Liver (tissue), 3 donors: Measurements from ENCODE around the gene STUM.

Source experiments
- CTCF ChIP-seq: fragments of 150-350 bp; IDR thresholded peaks from 2 replicates; pipeline ENCODE4 v1.5.1; 2017; ENCODE audit warnings: improper control_type of control experiment, low read depth, low read length; ENCODE audit not compliant: missing input control
- EGR1 ChIP-seq, 2 donors: IDR thresholded peaks; 2 replicates each; pipeline ENCODE4 v1.6.1; 2016 to 2018; ENCODE audit warnings: antibody characterized with exemption in 2 of 2, low read depth in 2 of 2
- FOXA1 ChIP-seq: IDR thresholded peaks from 2 replicates; pipeline ENCODE4 v1.6.1; 2016; ENCODE audit warnings: antibody characterized with exemption
- FOXA2 ChIP-seq: IDR thresholded peaks from 2 replicates; pipeline ENCODE4 v1.6.1; 2016; ENCODE audit warnings: antibody characterized with exemption
- GABPA ChIP-seq, 2 donors: IDR thresholded peaks in 1 of 2; conservative IDR thresholded peaks in 1 of 2; 2 replicates each; pipeline ENCODE4 v1.6.1; 2016; ENCODE audit warnings: antibody characterized with exemption in 2 of 2, mild to moderate bottlenecking in 1 of 2, moderate library complexity in 1 of 2
- HNF4G ChIP-seq: IDR thresholded peaks from 2 replicates; pipeline ENCODE4 v1.6.1; 2016; ENCODE audit warnings: antibody characterized with exemption
- RAD21 ChIP-seq, 2 donors: IDR thresholded peaks; 2 replicates each; pipeline ENCODE4 v1.6.1; 2016; ENCODE audit warnings: antibody characterized with exemption in 2 of 2, mild to moderate bottlenecking in 2 of 2
- REST ChIP-seq: IDR thresholded peaks from 2 replicates; pipeline ENCODE4 v1.6.1; 2016; ENCODE audit warnings: antibody characterized with exemption, mild to moderate bottlenecking
- SP1 ChIP-seq: IDR thresholded peaks from 2 replicates; pipeline ENCODE4 v1.6.1; 2018; ENCODE audit warnings: antibody characterized with exemption, mild to moderate bottlenecking
- TAF1 ChIP-seq: conservative IDR thresholded peaks from 2 replicates; pipeline ENCODE4 v1.6.1; 2016; ENCODE audit warnings: antibody characterized with exemption, mild to moderate bottlenecking
- TF ChIP-seq, protein P1 (sequence below): IDR thresholded peaks from 2 replicates; pipeline ENCODE4 v1.6.1; 2016; ENCODE audit warnings: antibody characterized with exemption
- TF ChIP-seq, protein P2 (sequence below): IDR thresholded peaks from 2 replicates; pipeline ENCODE4 v1.6.1; 2016; ENCODE audit warnings: antibody characterized with exemption
- donor health status: healthy.
- donor health status: healthy.

DNA sequence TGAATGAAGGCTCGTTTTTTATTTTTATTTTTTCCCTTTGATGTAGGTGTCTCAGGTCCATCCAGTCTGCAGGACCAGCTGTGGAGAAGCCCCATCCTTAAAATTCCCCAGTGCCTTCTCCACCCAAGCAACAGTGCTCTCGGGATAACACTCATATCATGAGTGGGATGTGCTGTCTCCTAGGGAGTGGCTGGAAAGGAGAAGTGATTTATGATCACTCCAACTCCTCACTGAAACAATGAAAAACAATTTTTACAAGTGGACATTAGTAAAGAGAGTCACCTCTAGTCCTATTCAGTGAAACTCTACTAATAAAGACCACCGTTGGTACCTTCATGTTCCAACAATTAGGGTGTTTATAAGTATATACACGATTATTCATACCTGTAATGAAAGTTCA lies 3.5 kb downstream of the STUM start:
- no peak for TF ChIP-seq CTCF
- no peak for TF ChIP-seq EGR1 (IDR thresholded peaks at IDR 0.05; ENCODE audit: low read depth in 2 of 2)
- no peak for TF ChIP-seq SP1
- no peak for TF ChIP-seq TAF1
- no peak for TF ChIP-seq GABPA (IDR thresholded peaks at IDR 0.05 in 1 of 2, conservative IDR thresholded peaks at IDR 0.05 in 1 of 2)
- no peak for TF ChIP-seq RAD21 (IDR thresholded peaks at IDR 0.05)
- no peak for TF ChIP-seq FOXA1
- no peak for TF ChIP-seq HNF4G
- TF ChIP-seq, protein P1, sequence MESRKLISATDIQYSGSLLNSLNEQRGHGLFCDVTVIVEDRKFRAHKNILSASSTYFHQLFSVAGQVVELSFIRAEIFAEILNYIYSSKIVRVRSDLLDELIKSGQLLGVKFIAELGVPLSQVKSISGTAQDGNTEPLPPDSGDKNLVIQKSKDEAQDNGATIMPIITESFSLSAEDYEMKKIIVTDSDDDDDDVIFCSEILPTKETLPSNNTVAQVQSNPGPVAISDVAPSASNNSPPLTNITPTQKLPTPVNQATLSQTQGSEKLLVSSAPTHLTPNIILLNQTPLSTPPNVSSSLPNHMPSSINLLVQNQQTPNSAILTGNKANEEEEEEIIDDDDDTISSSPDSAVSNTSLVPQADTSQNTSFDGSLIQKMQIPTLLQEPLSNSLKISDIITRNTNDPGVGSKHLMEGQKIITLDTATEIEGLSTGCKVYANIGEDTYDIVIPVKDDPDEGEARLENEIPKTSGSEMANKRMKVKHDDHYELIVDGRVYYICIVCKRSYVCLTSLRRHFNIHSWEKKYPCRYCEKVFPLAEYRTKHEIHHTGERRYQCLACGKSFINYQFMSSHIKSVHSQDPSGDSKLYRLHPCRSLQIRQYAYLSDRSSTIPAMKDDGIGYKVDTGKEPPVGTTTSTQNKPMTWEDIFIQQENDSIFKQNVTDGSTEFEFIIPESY = no peak
- TF ChIP-seq, protein P2, sequence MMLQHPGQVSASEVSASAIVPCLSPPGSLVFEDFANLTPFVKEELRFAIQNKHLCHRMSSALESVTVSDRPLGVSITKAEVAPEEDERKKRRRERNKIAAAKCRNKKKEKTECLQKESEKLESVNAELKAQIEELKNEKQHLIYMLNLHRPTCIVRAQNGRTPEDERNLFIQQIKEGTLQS = no peak
- no peak for TF ChIP-seq REST
- no peak for TF ChIP-seq FOXA2
